Measurements from ENCODE around the gene ADIPOR2.

ADIPOR2 gene

DNA sequence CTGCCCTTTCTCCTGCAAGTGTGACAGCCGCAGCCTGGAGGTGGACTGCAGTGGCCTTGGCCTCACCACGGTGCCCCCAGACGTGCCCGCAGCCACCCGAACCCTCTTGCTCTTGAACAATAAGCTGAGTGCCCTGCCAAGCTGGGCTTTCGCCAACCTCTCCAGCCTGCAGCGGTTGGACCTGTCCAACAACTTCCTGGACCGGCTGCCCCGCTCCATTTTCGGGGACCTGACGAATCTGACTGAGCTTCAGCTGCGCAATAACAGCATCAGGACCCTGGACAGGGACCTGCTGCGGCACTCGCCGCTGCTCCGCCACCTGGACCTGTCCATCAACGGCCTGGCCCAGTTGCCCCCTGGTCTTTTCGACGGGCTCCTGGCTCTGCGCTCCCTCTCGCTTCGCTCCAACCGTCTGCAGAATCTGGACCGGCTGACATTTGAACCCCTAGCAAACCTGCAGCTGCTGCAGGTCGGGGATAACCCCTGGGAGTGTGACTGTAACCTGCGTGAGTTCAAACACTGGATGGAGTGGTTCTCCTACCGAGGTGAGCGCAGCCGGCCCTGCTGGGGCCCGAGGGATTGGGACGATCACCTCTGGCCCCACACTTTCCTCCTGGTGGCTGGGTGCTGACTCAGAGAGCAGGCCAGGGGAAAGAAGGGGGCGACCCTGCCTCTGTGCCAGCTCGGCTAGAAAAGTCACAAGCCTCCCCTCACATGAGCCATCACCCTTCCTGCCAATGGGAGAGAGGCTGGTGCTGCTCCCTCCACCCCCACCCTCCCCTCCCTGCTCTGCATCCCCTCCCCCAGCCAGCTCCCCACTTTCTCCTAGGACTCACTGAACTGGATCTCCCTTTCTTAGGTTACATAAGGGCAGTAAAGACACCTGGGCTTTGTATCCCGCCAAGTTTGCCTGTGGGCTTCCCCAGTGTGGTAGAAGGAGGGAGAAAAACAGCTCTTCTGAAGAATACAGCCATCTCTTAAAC lies 140.4 kb downstream of the ADIPOR2 start:
- H3K4me3 ChIP-seq (ENCODE audit: low read depth, low read length): no peak overlapping the region
- no peak for DNase-seq (ENCODE audit: low read depth)
- TF ChIP-seq, protein P1, sequence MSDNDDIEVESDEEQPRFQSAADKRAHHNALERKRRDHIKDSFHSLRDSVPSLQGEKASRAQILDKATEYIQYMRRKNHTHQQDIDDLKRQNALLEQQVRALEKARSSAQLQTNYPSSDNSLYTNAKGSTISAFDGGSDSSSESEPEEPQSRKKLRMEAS (IDR thresholded peaks at IDR 0.05; ENCODE audit: low read depth, low read length): no peak
- TF ChIP-seq, protein P2, sequence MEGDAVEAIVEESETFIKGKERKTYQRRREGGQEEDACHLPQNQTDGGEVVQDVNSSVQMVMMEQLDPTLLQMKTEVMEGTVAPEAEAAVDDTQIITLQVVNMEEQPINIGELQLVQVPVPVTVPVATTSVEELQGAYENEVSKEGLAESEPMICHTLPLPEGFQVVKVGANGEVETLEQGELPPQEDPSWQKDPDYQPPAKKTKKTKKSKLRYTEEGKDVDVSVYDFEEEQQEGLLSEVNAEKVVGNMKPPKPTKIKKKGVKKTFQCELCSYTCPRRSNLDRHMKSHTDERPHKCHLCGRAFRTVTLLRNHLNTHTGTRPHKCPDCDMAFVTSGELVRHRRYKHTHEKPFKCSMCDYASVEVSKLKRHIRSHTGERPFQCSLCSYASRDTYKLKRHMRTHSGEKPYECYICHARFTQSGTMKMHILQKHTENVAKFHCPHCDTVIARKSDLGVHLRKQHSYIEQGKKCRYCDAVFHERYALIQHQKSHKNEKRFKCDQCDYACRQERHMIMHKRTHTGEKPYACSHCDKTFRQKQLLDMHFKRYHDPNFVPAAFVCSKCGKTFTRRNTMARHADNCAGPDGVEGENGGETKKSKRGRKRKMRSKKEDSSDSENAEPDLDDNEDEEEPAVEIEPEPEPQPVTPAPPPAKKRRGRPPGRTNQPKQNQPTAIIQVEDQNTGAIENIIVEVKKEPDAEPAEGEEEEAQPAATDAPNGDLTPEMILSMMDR (IDR thresholded peaks at IDR 0.05; ENCODE audit: low read depth, low read length): no peak
- TF ChIP-seq MYC (IDR thresholded peaks at IDR 0.05; ENCODE audit: low read depth, low read length): no peak; the same call in 1 of the 2 replicates

- no peak overlapping the region for H3K4me3 ChIP-seq (ENCODE audit: low read depth, low read length)
- DNase-seq (ENCODE audit: low read depth): no peak
- no peak for TF ChIP-seq POLR2A (IDR thresholded peaks at IDR 0.05; ENCODE audit: extremely low read depth, insufficient read length)
- TF ChIP-seq, protein P1 (IDR thresholded peaks at IDR 0.05; ENCODE audit: low read depth, low read length): no peak
- TF ChIP-seq, protein P2 (IDR thresholded peaks at IDR 0.05; ENCODE audit: low read depth, low read length): no peak
- TF ChIP-seq MYC (IDR thresholded peaks at IDR 0.05; ENCODE audit: low read depth, low read length): no peak
Measured at GRCh38 chr12:1832801-1833595, 142.1 kb downstream of the ADIPOR2 start.

DNA sequence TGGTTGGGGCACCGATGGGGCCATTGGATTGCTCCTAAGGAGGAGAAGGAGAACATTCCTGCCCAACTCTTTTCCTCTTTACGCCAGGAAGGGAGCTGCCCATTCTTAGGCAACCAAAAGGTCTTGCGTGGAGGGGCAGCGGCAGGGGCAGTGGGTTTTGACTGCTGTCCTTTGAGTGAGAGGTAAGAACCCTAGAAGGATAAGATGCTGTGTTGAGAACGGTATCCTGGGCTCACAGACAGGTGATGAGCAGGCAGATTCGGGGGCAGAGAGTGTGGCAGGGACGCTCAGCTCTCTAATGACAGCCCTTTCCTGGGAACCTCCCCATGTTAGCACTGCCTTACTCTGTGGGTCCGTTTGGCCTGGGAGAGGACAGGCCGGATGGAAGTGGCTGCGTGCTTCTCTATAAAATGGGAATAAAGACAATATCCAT lies 142.7 kb downstream of the ADIPOR2 start:
- H3K4me3 ChIP-seq (ENCODE audit: low read depth, low read length): no peak overlapping the region
- TF ChIP-seq, protein P1 (IDR thresholded peaks at IDR 0.05; ENCODE audit: low read depth, low read length): no peak
- no peak for TF ChIP-seq POLR2A (IDR thresholded peaks at IDR 0.05; ENCODE audit: extremely low read depth, insufficient read length)
- no peak for TF ChIP-seq MYC (IDR thresholded peaks at IDR 0.05; ENCODE audit: low read depth, low read length)
- TF ChIP-seq, protein P2 (IDR thresholded peaks at IDR 0.05; ENCODE audit: low read depth, low read length): no peak
- no peak for DNase-seq (ENCODE audit: low read depth)

DNA sequence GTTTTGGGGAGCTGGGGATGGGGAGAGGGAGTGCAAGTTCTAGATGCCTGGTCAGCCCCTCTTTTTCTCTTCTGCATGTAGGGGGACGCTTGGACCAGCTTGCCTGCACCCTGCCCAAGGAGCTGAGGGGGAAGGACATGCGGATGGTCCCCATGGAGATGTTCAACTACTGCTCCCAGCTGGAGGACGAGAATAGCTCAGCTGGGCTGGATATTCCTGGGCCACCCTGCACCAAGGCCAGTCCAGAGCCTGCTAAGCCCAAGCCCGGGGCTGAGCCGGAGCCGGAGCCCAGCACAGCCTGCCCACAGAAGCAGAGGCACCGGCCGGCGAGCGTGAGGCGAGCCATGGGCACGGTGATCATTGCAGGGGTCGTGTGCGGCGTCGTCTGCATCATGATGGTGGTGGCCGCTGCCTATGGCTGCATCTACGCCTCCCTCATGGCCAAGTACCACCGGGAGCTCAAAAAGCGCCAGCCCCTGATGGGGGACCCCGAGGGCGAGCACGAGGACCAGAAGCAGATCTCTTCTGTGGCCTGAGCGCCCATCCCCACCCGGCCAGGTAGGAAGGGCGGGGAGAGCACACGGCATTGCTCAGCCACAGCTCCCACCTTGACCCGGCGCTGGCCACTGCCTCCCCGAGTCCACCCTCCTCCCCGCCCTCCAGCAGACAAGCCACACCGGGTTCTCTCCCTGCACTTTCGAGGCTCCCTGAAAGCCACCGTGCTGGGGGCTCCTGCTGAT lies 143.5 kb downstream of the ADIPOR2 start:
- DNase-seq (ENCODE audit: low read depth): no peak
- TF ChIP-seq POLR2A (IDR thresholded peaks at IDR 0.05; ENCODE audit: extremely low read depth, insufficient read length): no peak
- no peak for TF ChIP-seq MYC (IDR thresholded peaks at IDR 0.05; ENCODE audit: low read depth, low read length)
- TF ChIP-seq, protein P2 (IDR thresholded peaks at IDR 0.05; ENCODE audit: low read depth, low read length): no peak
- TF ChIP-seq, protein P1 (IDR thresholded peaks at IDR 0.05; ENCODE audit: low read depth, low read length): no peak
- no peak overlapping the region for H3K4me3 ChIP-seq (ENCODE audit: low read depth, low read length)
